Globus pallidus (tissue), 1 donor: ENCODE data around the gene ZDHHC1.
A peak's percentile ranks its signal among the peaks of the same experiment; 100 is the strongest.

ENCODE experiments used
- DNase-seq: peaks from one replicate; pipeline ENCODE4 v3.0.0-alpha.2; 2015; ENCODE audit warnings: low spot score

Gene ZDHHC1

GRCh38 chr16:67447508-67448076, 31.3 kb upstream of the ZDHHC1 start:
- DNase-seq = no peak

- DNase-seq = no peak
These were observed 30.8 kb upstream of the ZDHHC1 start for GRCh38 chr16:67446968-67447507.

GRCh38 chr16:67445913-67446907, 29.9 kb upstream of the ZDHHC1 start:
- DNase-seq = no peak

GRCh38 chr16:67445441-67445912, 29.2 kb upstream of the ZDHHC1 start:
- no peak for DNase-seq

- DNase-seq = no peak
These were observed 28.8 kb upstream of the ZDHHC1 start for GRCh38 chr16:67445126-67445426.

- DNase-seq = no peak
These were observed 28.2 kb upstream of the ZDHHC1 start for GRCh38 chr16:67444259-67445125.

GRCh38 chr16:67443265-67443664, 27.0 kb upstream of the ZDHHC1 start:
- no peak for DNase-seq

- DNase-seq = no peak
These were observed 26.4 kb upstream of the ZDHHC1 start for GRCh38 chr16:67442581-67443255.

- no peak for DNase-seq
These were observed 25.6 kb upstream of the ZDHHC1 start for GRCh38 chr16:67441907-67442306.

- DNase-seq = peak; percentile 53
These were observed 25.0 kb upstream of the ZDHHC1 start for GRCh38 chr16:67441271-67441753.

GRCh38 chr16:67438824-67439393, 22.6 kb upstream of the ZDHHC1 start:
- DNase-seq = no peak

GRCh38 chr16:67438098-67438791, 22.0 kb upstream of the ZDHHC1 start:
- DNase-seq = no peak

GRCh38 chr16:67437513-67437912, 21.2 kb upstream of the ZDHHC1 start:
- DNase-seq = no peak

GRCh38 chr16:67436640-67437193, 20.4 kb upstream of the ZDHHC1 start:
- DNase-seq = no peak

- no peak for DNase-seq
These were observed 19.5 kb upstream of the ZDHHC1 start for GRCh38 chr16:67435758-67436164.

- DNase-seq = no peak
These were observed 16.9 kb upstream of the ZDHHC1 start for GRCh38 chr16:67433131-67433719.

- DNase-seq = no peak
These were observed 16.2 kb upstream of the ZDHHC1 start for GRCh38 chr16:67432506-67432890.

GRCh38 chr16:67431775-67432505, 15.7 kb upstream of the ZDHHC1 start:
- no peak for DNase-seq
